Hepatocyte (in vitro differentiated cells): ENCODE measurements around the gene SYNGR1.

ENCODE experiments used
- EZH2 ChIP-seq: fragments of 200-600 bp; sonication (generic); IDR thresholded peaks from 2 replicates; pipeline ENCODE4 v1.6.1; 2016; ENCODE audit warnings: antibody characterized with exemption, mild to moderate bottlenecking, borderline replicate concordance
- EZH2phosphoT487 ChIP-seq: fragments of 200-600 bp; sonication (generic); IDR thresholded peaks from one replicate; pipeline ENCODE4 v1.6.1; 2018; ENCODE audit warnings: antibody characterized with exemption, mild to moderate bottlenecking, low read depth, moderate library complexity; ENCODE audit not compliant: unreplicated experiment, severe bottlenecking
- TF ChIP-seq, protein P1 (sequence below): fragments of 200-600 bp; sonication (generic); IDR thresholded peaks from 2 replicates; pipeline ENCODE4 v1.5.1; 2016; ENCODE audit warnings: antibody characterized with exemption, mild to moderate bottlenecking; ENCODE audit not compliant: poor library complexity

GRCh38 chr22:39419911-39420310, 70.1 kb downstream of the SYNGR1 start:
- TF ChIP-seq, protein P1, sequence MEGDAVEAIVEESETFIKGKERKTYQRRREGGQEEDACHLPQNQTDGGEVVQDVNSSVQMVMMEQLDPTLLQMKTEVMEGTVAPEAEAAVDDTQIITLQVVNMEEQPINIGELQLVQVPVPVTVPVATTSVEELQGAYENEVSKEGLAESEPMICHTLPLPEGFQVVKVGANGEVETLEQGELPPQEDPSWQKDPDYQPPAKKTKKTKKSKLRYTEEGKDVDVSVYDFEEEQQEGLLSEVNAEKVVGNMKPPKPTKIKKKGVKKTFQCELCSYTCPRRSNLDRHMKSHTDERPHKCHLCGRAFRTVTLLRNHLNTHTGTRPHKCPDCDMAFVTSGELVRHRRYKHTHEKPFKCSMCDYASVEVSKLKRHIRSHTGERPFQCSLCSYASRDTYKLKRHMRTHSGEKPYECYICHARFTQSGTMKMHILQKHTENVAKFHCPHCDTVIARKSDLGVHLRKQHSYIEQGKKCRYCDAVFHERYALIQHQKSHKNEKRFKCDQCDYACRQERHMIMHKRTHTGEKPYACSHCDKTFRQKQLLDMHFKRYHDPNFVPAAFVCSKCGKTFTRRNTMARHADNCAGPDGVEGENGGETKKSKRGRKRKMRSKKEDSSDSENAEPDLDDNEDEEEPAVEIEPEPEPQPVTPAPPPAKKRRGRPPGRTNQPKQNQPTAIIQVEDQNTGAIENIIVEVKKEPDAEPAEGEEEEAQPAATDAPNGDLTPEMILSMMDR: no peak
- TF ChIP-seq EZH2phosphoT487: no peak
- no peak for TF ChIP-seq EZH2
